Effector memory CD4-positive, alpha-beta T cell (primary cell): Measurements from ENCODE around the gene SDSL.

Experiments used
- DNase-seq, 3 donors: peaks; one replicate each; pipeline ENCODE4 v3.0.0-alpha.2; 2020
- H3K27ac ChIP-seq: 2 replicates; pipeline ENCODE4 v1.7.0; 2013; ENCODE audit warnings: mild to moderate bottlenecking, low read length, moderate library complexity; ENCODE audit not compliant: insufficient read depth, poor library complexity, severe bottlenecking
- H3K27me3 ChIP-seq: replicated peaks from 2 replicates; pipeline ENCODE4 v1.7.0; 2013; ENCODE audit warnings: mild to moderate bottlenecking, low read length; ENCODE audit not compliant: insufficient read depth, control insufficient read depth, poor library complexity, severe bottlenecking
- H3K36me3 ChIP-seq: 2 replicates; pipeline ENCODE4 v1.7.0; 2013; ENCODE audit warnings: mild to moderate bottlenecking, low read length, moderate library complexity; ENCODE audit not compliant: control insufficient read depth, insufficient read depth
- H3K4me1 ChIP-seq: 2 replicates; pipeline ENCODE4 v1.7.0; 2013; ENCODE audit warnings: low read length, mild to moderate bottlenecking; ENCODE audit not compliant: control insufficient read depth, insufficient read depth, poor library complexity, severe bottlenecking
- H3K4me3 ChIP-seq: 2 replicates; pipeline ENCODE4 v1.7.0; 2013; ENCODE audit warnings: low read length, low read depth, mild to moderate bottlenecking; ENCODE audit not compliant: insufficient read depth, poor library complexity, severe bottlenecking
- H3K9me3 ChIP-seq: 2 replicates; pipeline ENCODE4 v1.7.0; 2013; ENCODE audit warnings: mild to moderate bottlenecking, low read length, moderate library complexity; ENCODE audit not compliant: control insufficient read depth

The SDSL gene

GRCh38 chr12:113479590-113480335 is 57.6 kb downstream of the SDSL start:
- no peak overlapping the region for H3K4me3 ChIP-seq

GRCh38 chr12:113480336-113480971 is 58.3 kb downstream of the SDSL start:
- Histone ChIP-seq H3K36me3 (no peaks in the 10 kb centered on the region), H3K4me1 (no peaks in the 10 kb centered on the region), H3K4me3 (no peak overlapping the region), H3K9me3 (no peaks in the 10 kb centered on the region), H3K27me3 (peaks cover 53% of the 10 kb centered on the region), H3K27ac (no peak overlapping the region)
- DNase-seq, result no peak

More at GRCh38 chr12:113479590-113480335, 57.6 kb downstream of the SDSL start:
- Histone ChIP-seq H3K9me3 (no peaks in the 10 kb centered on the region), H3K4me1 (no peaks in the 10 kb centered on the region), H3K27me3 (peaks cover 60% of the 10 kb centered on the region), H3K36me3 (no peaks in the 10 kb centered on the region), H3K27ac (no peak overlapping the region)
- no peak for DNase-seq

GRCh38 chr12:113482334-113482733 is 60.2 kb downstream of the SDSL start:
- no peak overlapping the region for H3K4me3 ChIP-seq
- H3K9me3 ChIP-seq, result no peaks in the 10 kb centered on the region
- H3K36me3 ChIP-seq, result no peaks in the 10 kb centered on the region
- H3K4me1 ChIP-seq, result no peaks in the 10 kb centered on the region
- DNase-seq, result no peak
- H3K27ac ChIP-seq, result no peak overlapping the region
- H3K27me3 ChIP-seq, result peaks cover 42% of the 10 kb centered on the region

GRCh38 chr12:113485330-113485729 is 63.1 kb downstream of the SDSL start:
- Histone ChIP-seq H3K36me3 (no peaks in the 10 kb centered on the region), H3K4me3 (no peak overlapping the region), H3K27ac (no peak overlapping the region), H3K4me1 (no peaks in the 10 kb centered on the region), H3K9me3 (no peaks in the 10 kb centered on the region), H3K27me3 (peaks cover 15% of the 10 kb centered on the region)
- no peak for DNase-seq

- no peaks in the 10 kb centered on the region for H3K4me1 ChIP-seq
- H3K36me3 ChIP-seq, result no peaks in the 10 kb centered on the region
- H3K27ac ChIP-seq, result no peak overlapping the region
Measured at GRCh38 chr12:113486722-113487121, 64.5 kb downstream of the SDSL start.

More at GRCh38 chr12:113486722-113487121, 64.5 kb downstream of the SDSL start:
- Histone ChIP-seq H3K27me3 (peaks cover 6% of the 10 kb centered on the region), H3K4me3 (no peak overlapping the region), H3K9me3 (no peaks in the 10 kb centered on the region)
- no peak for DNase-seq
